ENCODE data around the gene CD99L2. TPM values are rescaled to one million over a fixed set of nuclear protein-coding genes. Genes with fewer than 3 reads are reported as not detected.
"Not testable (repeated sequence)": the region's sequence is repeated elsewhere in the genome, so short reads cannot be mapped to it uniquely, and the experiment has no call there.

CD99L2 gene
- total RNA-seq, 5 donors from 2014 or later (not counting 1 experiment from before 2014, with no cell fraction given): 11.1 to 20.0 (median 18.3) TPM

DNA sequence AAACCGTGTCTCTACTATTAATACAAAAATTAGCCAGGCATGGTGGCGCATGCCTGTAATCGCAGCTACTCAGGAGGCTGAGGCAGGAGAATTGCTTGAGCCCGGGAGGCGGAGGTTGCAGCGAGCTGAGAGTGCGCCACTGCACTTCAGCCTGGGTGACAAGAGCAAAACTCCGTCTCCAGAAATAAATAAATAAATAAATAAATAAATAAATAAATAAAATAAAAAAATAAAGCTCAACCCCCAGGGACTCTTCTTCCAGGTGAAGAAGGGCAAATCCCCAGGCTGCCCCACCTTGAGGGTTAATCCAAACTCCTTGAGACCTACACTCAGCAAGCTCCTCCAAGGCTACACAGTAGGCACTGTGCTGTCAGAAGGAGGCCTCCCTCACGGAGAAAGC is 11.2 kb downstream of the CD99L2 start:
- DNase-seq; H3K36me3 ChIP-seq (ENCODE audit: control insufficient read depth in 2 of 2, extremely low read depth in 1 of 2, insufficient read depth in 1 of 2, low read length in 1 of 2); H3K27ac Mint-ChIP-seq; H3K4me1 ChIP-seq (ENCODE audit: control insufficient read depth in 1 of 2, extremely low read depth in 1 of 2, insufficient read depth in 2 of 2, low read length in 2 of 2); H3K27me3 Mint-ChIP-seq; H3K9me3 Mint-ChIP-seq; ATAC-seq (replicated peaks in 1 of 4); H3K4me1 Mint-ChIP-seq; H3K27ac ChIP-seq (ENCODE audit: low read length); CTCF ChIA-PET; H3K9me3 ChIP-seq; H3K36me3 Mint-ChIP-seq; H3K4me3 Mint-ChIP-seq; POLR2A ChIA-PET; H3K4me3 ChIP-seq (ENCODE audit: control insufficient read depth in 1 of 2, extremely low read depth in 1 of 2, low read length in 1 of 2); H3K27me3 ChIP-seq (replicated peaks in 1 of 2; ENCODE audit: control insufficient read depth in 2 of 2, extremely low read depth in 1 of 2, insufficient read depth in 2 of 2, low read length in 1 of 2): not testable (repeated sequence)
- WGBS (ENCODE audit: insufficient coverage): no CpG with 5 or more reads among the region's 9 CpGs

DNA sequence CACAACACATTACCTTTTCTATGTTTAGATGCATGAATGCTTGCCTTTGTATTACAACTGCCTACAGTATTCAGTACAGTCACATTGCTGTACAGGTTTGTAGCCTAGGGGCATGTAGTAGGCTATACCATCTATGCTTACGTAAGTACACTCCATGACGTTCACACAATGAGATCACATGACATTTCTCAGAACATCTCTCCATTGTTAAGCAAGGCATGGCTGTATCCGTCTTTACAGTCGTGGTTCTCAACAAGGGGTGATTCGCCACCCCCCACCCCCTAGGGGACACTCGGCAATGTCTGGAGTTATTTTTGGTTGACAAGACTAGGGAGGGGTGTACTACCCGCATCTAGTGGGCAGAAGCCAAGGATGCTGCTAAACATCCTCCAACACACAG is 12.1 kb downstream of the CD99L2 start:
- DNase-seq (no peak), ATAC-seq (replicated peaks in 1 of 4) (no peak)
- no peak overlapping the region for H3K27ac ChIP-seq (ENCODE audit: low read length)
- H3K36me3 ChIP-seq (ENCODE audit: control insufficient read depth in 2 of 2, extremely low read depth in 1 of 2, insufficient read depth in 1 of 2, low read length in 1 of 2): no peaks in the 10 kb centered on the region
- H3K9me3 ChIP-seq: no peaks in the 10 kb centered on the region
- WGBS (ENCODE audit: insufficient coverage): no CpG with 5 or more reads among the region's 7 CpGs
- Mint-ChIP-seq H3K27ac (no peak overlapping the region), H3K4me3 (no peak overlapping the region), H3K36me3 (peaks cover 3% of the 10 kb centered on the region), H3K4me1 (peaks cover under 1 to 7% (median 1%) of the 10 kb centered on the region in 3 donors), H3K27me3 (peaks cover 0 to 3% of the 10 kb centered on the region in 2 donors), H3K9me3 (no peaks in the 10 kb centered on the region)
- CTCF ChIA-PET: interaction anchor here in 1 of 2 donors (0.7 kb wide), 1 partner anchor 25 kb away, joined by 3 read pairs; no protein-coding TSS in a partner anchor
- no peaks in the 10 kb centered on the region for H3K27me3 ChIP-seq (replicated peaks in 1 of 2; ENCODE audit: control insufficient read depth in 2 of 2, extremely low read depth in 1 of 2, insufficient read depth in 2 of 2, low read length in 1 of 2)
- H3K4me1 ChIP-seq (ENCODE audit: control insufficient read depth in 1 of 2, extremely low read depth in 1 of 2, insufficient read depth in 2 of 2, low read length in 2 of 2): peaks cover 0 to 2% of the 10 kb centered on the region in 2 experiments
- H3K4me3 ChIP-seq (ENCODE audit: control insufficient read depth in 1 of 2, extremely low read depth in 1 of 2, low read length in 1 of 2): no peak overlapping the region
- POLR2A ChIA-PET: no interaction called here

DNA sequence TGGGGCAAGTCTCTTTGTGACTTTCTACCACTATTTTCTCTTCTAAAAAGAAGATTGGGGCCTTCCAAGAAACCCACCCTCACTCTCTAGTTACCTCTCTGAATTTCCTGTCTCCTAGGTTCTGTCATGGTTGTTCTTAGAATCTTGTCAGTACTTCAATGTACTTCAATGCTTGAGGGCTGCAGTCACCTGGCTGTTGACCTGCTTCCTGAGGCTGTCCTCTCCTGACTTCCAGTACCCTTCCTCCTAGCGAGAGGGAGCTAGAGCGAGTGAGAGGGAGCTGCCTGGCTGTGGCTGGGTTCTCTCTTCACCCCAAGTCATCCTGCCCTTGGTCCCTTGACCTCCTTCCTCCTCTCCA is 17.7 kb downstream of the CD99L2 start:
- Mint-ChIP-seq H3K9me3 (peaks cover 0 to 3% (median 3%) of the 10 kb centered on the region in 3 donors), H3K4me1 (peaks cover 19 to 28% (median 26%) of the 10 kb centered on the region in 3 donors), H3K36me3 (peaks cover 8% of the 10 kb centered on the region), H3K27me3 (peaks cover 0 to 5% of the 10 kb centered on the region in 2 donors), H3K27ac (peak overlapping the region in 1 of 2 donors; percentile 28), H3K4me3 (peak overlapping the region in 1 of 3 donors; percentile 15)
- Histone ChIP-seq H3K4me3 (ENCODE audit: control insufficient read depth in 1 of 2, extremely low read depth in 1 of 2, low read length in 1 of 2) (no peak overlapping the region), H3K27me3 (replicated peaks in 1 of 2; ENCODE audit: control insufficient read depth in 2 of 2, extremely low read depth in 1 of 2, insufficient read depth in 2 of 2, low read length in 1 of 2) (no peaks in the 10 kb centered on the region), H3K27ac (ENCODE audit: low read length) (no peak overlapping the region), H3K36me3 (ENCODE audit: control insufficient read depth in 2 of 2, extremely low read depth in 1 of 2, insufficient read depth in 1 of 2, low read length in 1 of 2) (no peaks in the 10 kb centered on the region), H3K4me1 (ENCODE audit: control insufficient read depth in 1 of 2, extremely low read depth in 1 of 2, insufficient read depth in 2 of 2, low read length in 2 of 2) (peaks cover 0 to 10% of the 10 kb centered on the region in 2 experiments), H3K9me3 (no peaks in the 10 kb centered on the region)
- ATAC-seq (replicated peaks in 1 of 4): peak; percentile 23 to 58 (median 42)
- peak in 1 of 35 experiments; percentile 2 for DNase-seq
- POLR2A ChIA-PET: no interaction called here
- no CpG with 5 or more reads among the region's 2 CpGs for WGBS (ENCODE audit: insufficient coverage)
- CTCF ChIA-PET: no interaction called here

- peaks cover 19 to 31% (median 26%) of the 10 kb centered on the region in 3 donors for H3K4me1 Mint-ChIP-seq
- H3K9me3 ChIP-seq: no peaks in the 10 kb centered on the region
- peaks cover 0 to 10% of the 10 kb centered on the region in 2 experiments for H3K4me1 ChIP-seq (ENCODE audit: control insufficient read depth in 1 of 2, extremely low read depth in 1 of 2, insufficient read depth in 2 of 2, low read length in 2 of 2)
- H3K4me3 ChIP-seq (ENCODE audit: control insufficient read depth in 1 of 2, extremely low read depth in 1 of 2, low read length in 1 of 2): no peak overlapping the region
- ChIA-PET POLR2A (no interaction called here), CTCF (no interaction called here)
- ATAC-seq (replicated peaks in 1 of 4) (peak in 1 of 4 experiments; percentile 10), DNase-seq (no peak)
- no peaks in the 10 kb centered on the region for H3K27me3 ChIP-seq (replicated peaks in 1 of 2; ENCODE audit: control insufficient read depth in 2 of 2, extremely low read depth in 1 of 2, insufficient read depth in 2 of 2, low read length in 1 of 2)
- peaks cover 15% of the 10 kb centered on the region for H3K36me3 Mint-ChIP-seq
- peaks cover 0 to 9% of the 10 kb centered on the region in 2 donors for H3K27me3 Mint-ChIP-seq
- peak overlapping the region; percentile 28 to 40 for H3K27ac Mint-ChIP-seq
- H3K27ac ChIP-seq (ENCODE audit: low read length): no peak overlapping the region
- no peaks in the 10 kb centered on the region for H3K36me3 ChIP-seq (ENCODE audit: control insufficient read depth in 2 of 2, extremely low read depth in 1 of 2, insufficient read depth in 1 of 2, low read length in 1 of 2)
- no CpG with 5 or more reads among the region's 5 CpGs for WGBS (ENCODE audit: insufficient coverage)
- H3K9me3 Mint-ChIP-seq: peaks cover 0 to 6% (median 3%) of the 10 kb centered on the region in 3 donors
- H3K4me3 Mint-ChIP-seq: peak overlapping the region in 1 of 3 donors; percentile 15
Observed at GRCh38 chrX:150879855-150880807, 18.3 kb downstream of the CD99L2 start.

- Mint-ChIP-seq H3K27me3 (peaks cover 0 to 16% of the 10 kb centered on the region in 2 donors), H3K4me1 (peaks cover 22 to 46% (median 39%) of the 10 kb centered on the region in 3 donors), H3K36me3 (peaks cover 12% of the 10 kb centered on the region)
- DNase-seq; H3K4me3 Mint-ChIP-seq; H3K27me3 ChIP-seq (replicated peaks in 1 of 2; ENCODE audit: control insufficient read depth in 2 of 2, extremely low read depth in 1 of 2, insufficient read depth in 2 of 2, low read length in 1 of 2); H3K27ac ChIP-seq (ENCODE audit: low read length); CTCF ChIA-PET; H3K4me1 ChIP-seq (ENCODE audit: control insufficient read depth in 1 of 2, extremely low read depth in 1 of 2, insufficient read depth in 2 of 2, low read length in 2 of 2); H3K27ac Mint-ChIP-seq; POLR2A ChIA-PET; ATAC-seq (replicated peaks in 1 of 4); H3K4me3 ChIP-seq (ENCODE audit: control insufficient read depth in 1 of 2, extremely low read depth in 1 of 2, low read length in 1 of 2); H3K9me3 Mint-ChIP-seq; H3K36me3 ChIP-seq (ENCODE audit: control insufficient read depth in 2 of 2, extremely low read depth in 1 of 2, insufficient read depth in 1 of 2, low read length in 1 of 2); H3K9me3 ChIP-seq: not testable (repeated sequence)
- no CpG with 5 or more reads among the region's 2 CpGs for WGBS (ENCODE audit: insufficient coverage)
Observed at GRCh38 chrX:150875621-150876020, 22.8 kb downstream of the CD99L2 start.

DNA sequence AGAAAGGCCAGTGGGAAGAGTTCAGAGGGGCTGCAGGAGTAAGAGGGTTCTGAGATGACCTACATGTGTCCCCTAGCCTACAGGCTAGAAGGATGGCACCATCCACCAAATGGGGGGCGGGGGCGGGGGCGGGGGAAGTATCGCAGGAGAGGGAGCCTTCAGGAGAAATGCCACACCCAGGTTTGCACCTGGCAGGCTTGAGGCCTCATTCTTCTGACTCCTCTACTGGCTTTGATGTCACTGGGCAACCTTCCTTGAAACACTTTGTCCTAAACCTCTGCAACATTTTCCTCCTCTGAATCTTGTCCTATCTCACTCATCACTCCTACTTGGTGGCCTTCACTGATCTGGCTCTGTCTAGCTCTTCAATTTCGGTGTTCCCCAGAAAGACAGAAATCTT is 24.0 kb downstream of the CD99L2 start:
- peaks cover 18 to 37% (median 30%) of the 10 kb centered on the region in 3 donors for H3K4me1 Mint-ChIP-seq
- no peaks in the 10 kb centered on the region for H3K9me3 ChIP-seq
- no peak overlapping the region for H3K27ac ChIP-seq (ENCODE audit: low read length)
- H3K4me1 ChIP-seq (ENCODE audit: control insufficient read depth in 1 of 2, extremely low read depth in 1 of 2, insufficient read depth in 2 of 2, low read length in 2 of 2): peaks cover 0 to 2% of the 10 kb centered on the region in 2 experiments
- CTCF ChIA-PET: no interaction called here
- H3K36me3 Mint-ChIP-seq: peaks cover 12% of the 10 kb centered on the region
- no CpG with 5 or more reads among the region's 5 CpGs for WGBS (ENCODE audit: insufficient coverage)
- no peaks in the 10 kb centered on the region for H3K36me3 ChIP-seq (ENCODE audit: control insufficient read depth in 2 of 2, extremely low read depth in 1 of 2, insufficient read depth in 1 of 2, low read length in 1 of 2)
- H3K27me3 Mint-ChIP-seq: peaks cover 0 to 16% of the 10 kb centered on the region in 2 donors
- peaks cover 0 to 6% (median 3%) of the 10 kb centered on the region in 3 donors for H3K9me3 Mint-ChIP-seq
- POLR2A ChIA-PET: interaction anchor here in 1 of 2 donors (0.5 kb wide), 1 partner anchor 1370 kb away, joined by 3 read pairs; no protein-coding TSS in a partner anchor
- DNase-seq (no peak), ATAC-seq (replicated peaks in 1 of 4) (no peak)
- no peak overlapping the region for H3K4me3 ChIP-seq (ENCODE audit: control insufficient read depth in 1 of 2, extremely low read depth in 1 of 2, low read length in 1 of 2)
- no peak overlapping the region for H3K27ac Mint-ChIP-seq
- H3K27me3 ChIP-seq (replicated peaks in 1 of 2; ENCODE audit: control insufficient read depth in 2 of 2, extremely low read depth in 1 of 2, insufficient read depth in 2 of 2, low read length in 1 of 2): no peaks in the 10 kb centered on the region
- no peak overlapping the region for H3K4me3 Mint-ChIP-seq

Measured in T-cell (primary cell).